ENCODE measurements around the gene ZNF555.

ZNF555 gene

GRCh38 chr19:2807379-2808128 lies 33.7 kb upstream of the ZNF555 start:
- ATAC-seq = no peak
- no peak for TF ChIP-seq ZFP30 (CRISPR knock-in tag; IDR thresholded peaks at IDR 0.05)
- no peak for TF ChIP-seq ZNF70 (CRISPR knock-in tag; IDR thresholded peaks at IDR 0.05)
- TF ChIP-seq TOX (CRISPR knock-in tag; IDR thresholded peaks at IDR 0.05; ENCODE audit: borderline replicate concordance) = no peak

- ATAC-seq = no peak
- TF ChIP-seq TCF4 (CRISPR knock-in tag; IDR thresholded peaks at IDR 0.05; ENCODE audit: borderline replicate concordance) (no peak), OSR1 (CRISPR knock-in tag; IDR thresholded peaks at IDR 0.05) (no peak), PATZ1 (CRISPR knock-in tag; IDR thresholded peaks at IDR 0.05; ENCODE audit: borderline replicate concordance) (no peak), ZNF8 (CRISPR knock-in tag; IDR thresholded peaks at IDR 0.05) (no peak), BACH2 (CRISPR knock-in tag; IDR thresholded peaks at IDR 0.05; ENCODE audit: borderline replicate concordance) (no peak), ZFP3 (CRISPR knock-in tag; IDR thresholded peaks at IDR 0.05) (no peak), TSHZ2 (CRISPR knock-in tag; IDR thresholded peaks at IDR 0.05) (no peak), ZC3H10 (CRISPR knock-in tag; IDR thresholded peaks at IDR 0.05) (no peak), CSDC2 (CRISPR knock-in tag; IDR thresholded peaks at IDR 0.05) (no peak), CREB5 (CRISPR knock-in tag; IDR thresholded peaks at IDR 0.05; ENCODE audit: low read depth) (no peak), ESRRG (CRISPR knock-in tag; IDR thresholded peaks at IDR 0.05) (no peak), ISL1 (CRISPR knock-in tag; IDR thresholded peaks at IDR 0.05) (no peak), ZFP30 (CRISPR knock-in tag; IDR thresholded peaks at IDR 0.05) (no peak), GLIS3 (CRISPR knock-in tag; IDR thresholded peaks at IDR 0.05) (no peak), SNAI2 (CRISPR knock-in tag; IDR thresholded peaks at IDR 0.05) (no peak), PPARA (CRISPR knock-in tag; IDR thresholded peaks at IDR 0.05; ENCODE audit: borderline replicate concordance) (no peak)
Measured at GRCh38 chr19:2808129-2808941, 32.9 kb upstream of the ZNF555 start.

GRCh38 chr19:2809387-2810140 lies 31.7 kb upstream of the ZNF555 start:
- no peak for TF ChIP-seq ZNF565 (CRISPR knock-in tag; conservative IDR thresholded peaks at IDR 0.05; ENCODE audit: low read depth)
- no peak for TF ChIP-seq RARB (CRISPR knock-in tag; IDR thresholded peaks at IDR 0.05)
- TF ChIP-seq PPARA (CRISPR knock-in tag; IDR thresholded peaks at IDR 0.05; ENCODE audit: borderline replicate concordance) = no peak
- TF ChIP-seq ESRRG (CRISPR knock-in tag; IDR thresholded peaks at IDR 0.05) = no peak
- TF ChIP-seq TSHZ2 (CRISPR knock-in tag; IDR thresholded peaks at IDR 0.05) = no peak

More at GRCh38 chr19:2809387-2810140, 31.7 kb upstream of the ZNF555 start:
- no peak for ATAC-seq
